Measurements from ENCODE around the gene MARK1. TPM values are rescaled to one million over a fixed set of nuclear protein-coding genes. Genes with fewer than 3 reads are reported as not detected.

MARK1 gene
- total RNA-seq, 2 donors from 2014 or later = 0.10 TPM; not detected in 1

- no peak for ATAC-seq
- Mint-ChIP-seq H3K36me3 (ENCODE audit: low read depth) (no peaks in the 10 kb centered on the region), H3K27ac (no peak overlapping the region), H3K27me3 (peaks cover 22% of the 10 kb centered on the region), H3K4me1 (no peaks in the 10 kb centered on the region), H3K4me3 (no peak overlapping the region)
- DNase-seq = no peak
- no peaks in the 10 kb centered on the region for H3K9me3 ChIP-seq (ENCODE audit: control insufficient read depth, low read length, poor library complexity, severe bottlenecking)
Observed at GRCh38 chr1:220511785-220512184, 16.2 kb upstream of the MARK1 start.

- no peak for DNase-seq
- H3K9me3 ChIP-seq (ENCODE audit: control insufficient read depth, low read length, poor library complexity, severe bottlenecking) = no peaks in the 10 kb centered on the region
- Mint-ChIP-seq H3K4me1 (no peaks in the 10 kb centered on the region), H3K36me3 (ENCODE audit: low read depth) (no peaks in the 10 kb centered on the region), H3K27me3 (peaks cover 36% of the 10 kb centered on the region), H3K27ac (no peak overlapping the region), H3K4me3 (no peak overlapping the region)
- no peak for ATAC-seq
Observed at GRCh38 chr1:220513834-220514233, 14.1 kb upstream of the MARK1 start.

GRCh38 chr1:220514256-220514655 lies 13.7 kb upstream of the MARK1 start:
- DNase-seq (no peak), ATAC-seq (no peak)
- Mint-ChIP-seq H3K4me1 (no peaks in the 10 kb centered on the region), H3K36me3 (ENCODE audit: low read depth) (no peaks in the 10 kb centered on the region), H3K4me3 (no peak overlapping the region), H3K27ac (no peak overlapping the region), H3K27me3 (peaks cover 37% of the 10 kb centered on the region)
- no peaks in the 10 kb centered on the region for H3K9me3 ChIP-seq (ENCODE audit: control insufficient read depth, low read length, poor library complexity, severe bottlenecking)

GRCh38 chr1:220516014-220516721 lies 11.8 kb upstream of the MARK1 start:
- H3K27me3 Mint-ChIP-seq = peaks cover 48% of the 10 kb centered on the region
- no peak for ATAC-seq

GRCh38 chr1:220516722-220517042 lies 11.3 kb upstream of the MARK1 start:
- H3K27ac Mint-ChIP-seq = no peak overlapping the region
- DNase-seq = no peak
- no peaks in the 10 kb centered on the region for H3K4me1 Mint-ChIP-seq
- H3K9me3 ChIP-seq (ENCODE audit: control insufficient read depth, low read length, poor library complexity, severe bottlenecking) = no peaks in the 10 kb centered on the region
- ATAC-seq = no peak
- H3K27me3 Mint-ChIP-seq = peaks cover 48% of the 10 kb centered on the region
- H3K36me3 Mint-ChIP-seq (ENCODE audit: low read depth) = no peaks in the 10 kb centered on the region
- no peak overlapping the region for H3K4me3 Mint-ChIP-seq

More at GRCh38 chr1:220516014-220516721, 11.8 kb upstream of the MARK1 start:
- no peak for DNase-seq
- H3K36me3 Mint-ChIP-seq (ENCODE audit: low read depth) = no peaks in the 10 kb centered on the region
- no peaks in the 10 kb centered on the region for H3K4me1 Mint-ChIP-seq
- H3K27ac Mint-ChIP-seq = no peak overlapping the region
- no peaks in the 10 kb centered on the region for H3K9me3 ChIP-seq (ENCODE audit: control insufficient read depth, low read length, poor library complexity, severe bottlenecking)
- H3K4me3 Mint-ChIP-seq = no peak overlapping the region

GRCh38 chr1:220521778-220522177 lies 6.2 kb upstream of the MARK1 start:
- no peak overlapping the region for H3K4me3 Mint-ChIP-seq
- no peak overlapping the region for H3K27ac Mint-ChIP-seq
- H3K27me3 Mint-ChIP-seq = peaks cover 63% of the 10 kb centered on the region
- H3K36me3 Mint-ChIP-seq (ENCODE audit: low read depth) = no peaks in the 10 kb centered on the region
- H3K4me1 Mint-ChIP-seq = no peaks in the 10 kb centered on the region
- no peaks in the 10 kb centered on the region for H3K9me3 ChIP-seq (ENCODE audit: control insufficient read depth, low read length, poor library complexity, severe bottlenecking)
- DNase-seq = no peak
- no peak for ATAC-seq

- no peak overlapping the region for H3K27ac Mint-ChIP-seq
- H3K9me3 ChIP-seq (ENCODE audit: control insufficient read depth, low read length, poor library complexity, severe bottlenecking) = no peaks in the 10 kb centered on the region
- peaks cover 5% of the 10 kb centered on the region for H3K36me3 Mint-ChIP-seq (ENCODE audit: low read depth)
- H3K4me3 Mint-ChIP-seq = no peak overlapping the region
- no peak for DNase-seq
- peaks cover 10% of the 10 kb centered on the region for H3K4me1 Mint-ChIP-seq
- ATAC-seq = no peak
- peaks cover 63% of the 10 kb centered on the region for H3K27me3 Mint-ChIP-seq
Observed at GRCh38 chr1:220526294-220526693, 1.6 kb upstream of the MARK1 start.

- H3K36me3 Mint-ChIP-seq (ENCODE audit: low read depth) = peaks cover 5% of the 10 kb centered on the region
- peaks cover 10% of the 10 kb centered on the region for H3K4me1 Mint-ChIP-seq
- H3K27ac Mint-ChIP-seq = peak overlapping the region; percentile 56
- ATAC-seq (no peak), DNase-seq (no peak)
- no peaks in the 10 kb centered on the region for H3K9me3 ChIP-seq (ENCODE audit: control insufficient read depth, low read length, poor library complexity, severe bottlenecking)
- H3K27me3 Mint-ChIP-seq = peaks cover 68% of the 10 kb centered on the region
- peak overlapping the region; percentile 95 for H3K4me3 Mint-ChIP-seq
Observed at GRCh38 chr1:220527279-220527907, 543 bp upstream of the MARK1 start.

GRCh38 chr1:220528679-220529501 lies 954 bp downstream of the MARK1 start:
- no peaks in the 10 kb centered on the region for H3K9me3 ChIP-seq (ENCODE audit: control insufficient read depth, low read length, poor library complexity, severe bottlenecking)
- H3K4me1 Mint-ChIP-seq = peaks cover 10% of the 10 kb centered on the region
- ATAC-seq (no peak), DNase-seq (no peak)
- peak overlapping the region; percentile 82 for H3K4me3 Mint-ChIP-seq
- H3K27me3 Mint-ChIP-seq = peaks cover 57% of the 10 kb centered on the region
- no peak overlapping the region for H3K27ac Mint-ChIP-seq
- peaks cover 5% of the 10 kb centered on the region for H3K36me3 Mint-ChIP-seq (ENCODE audit: low read depth)

- H3K4me3 Mint-ChIP-seq = peak overlapping the region; percentile 82
- peaks cover 10% of the 10 kb centered on the region for H3K4me1 Mint-ChIP-seq
- DNase-seq = no peak
- no peaks in the 10 kb centered on the region for H3K9me3 ChIP-seq (ENCODE audit: control insufficient read depth, low read length, poor library complexity, severe bottlenecking)
- ATAC-seq = no peak
- H3K27me3 Mint-ChIP-seq = peaks cover 50% of the 10 kb centered on the region
- peaks cover 5% of the 10 kb centered on the region for H3K36me3 Mint-ChIP-seq (ENCODE audit: low read depth)
- H3K27ac Mint-ChIP-seq = no peak overlapping the region
Observed at GRCh38 chr1:220529521-220530020, 1.6 kb downstream of the MARK1 start.

- H3K9me3 ChIP-seq (ENCODE audit: control insufficient read depth, low read length, poor library complexity, severe bottlenecking) = no peaks in the 10 kb centered on the region
- H3K36me3 Mint-ChIP-seq (ENCODE audit: low read depth) = no peaks in the 10 kb centered on the region
- no peak for ATAC-seq
- no peak overlapping the region for H3K27ac Mint-ChIP-seq
- no peaks in the 10 kb centered on the region for H3K4me1 Mint-ChIP-seq
- peaks cover 20% of the 10 kb centered on the region for H3K27me3 Mint-ChIP-seq
- no peak for DNase-seq
- H3K4me3 Mint-ChIP-seq = no peak overlapping the region
Observed at GRCh38 chr1:220533504-220534109, 5.7 kb downstream of the MARK1 start.

- no peak overlapping the region for H3K4me3 Mint-ChIP-seq
- H3K27me3 Mint-ChIP-seq = peaks cover 33% of the 10 kb centered on the region
- H3K9me3 ChIP-seq (ENCODE audit: control insufficient read depth, low read length, poor library complexity, severe bottlenecking) = no peaks in the 10 kb centered on the region
- H3K27ac Mint-ChIP-seq = no peak overlapping the region
- DNase-seq (no peak), ATAC-seq (no peak)
- H3K36me3 Mint-ChIP-seq (ENCODE audit: low read depth) = no peaks in the 10 kb centered on the region
- peaks cover 2% of the 10 kb centered on the region for H3K4me1 Mint-ChIP-seq
Observed at GRCh38 chr1:220544901-220545303, 17.0 kb downstream of the MARK1 start.

GRCh38 chr1:220550811-220551399 lies 23.0 kb downstream of the MARK1 start:
- no peak overlapping the region for H3K4me3 Mint-ChIP-seq
- H3K36me3 Mint-ChIP-seq (ENCODE audit: low read depth) = no peaks in the 10 kb centered on the region
- H3K27me3 Mint-ChIP-seq = peaks cover 40% of the 10 kb centered on the region

More at GRCh38 chr1:220550811-220551399, 23.0 kb downstream of the MARK1 start:
- no peaks in the 10 kb centered on the region for H3K9me3 ChIP-seq (ENCODE audit: control insufficient read depth, low read length, poor library complexity, severe bottlenecking)
- Mint-ChIP-seq H3K4me1 (no peaks in the 10 kb centered on the region), H3K27ac (no peak overlapping the region)
- ATAC-seq (no peak), DNase-seq (no peak)
